T-cell (primary cell): Measurements from ENCODE around the gene DBH. TPM values are rescaled to one million over a fixed set of nuclear protein-coding genes. Genes with fewer than 3 reads are reported as not detected.

Experiments used
- ATAC-seq, 4 experiments: fragments of 200-7000 bp in 3 of 4; fragments of 150-1000 bp in 1 of 4; cut with Tn5 transposase; replicated peaks in 1 of 4; 1 replicate in 3 of 4; 2 replicates in 1 of 4; pipeline ENCODE4 v1.10.0; 2021; ENCODE audit warnings: moderate library complexity in 3 of 4, mild to moderate bottlenecking in 2 of 4, moderate number of reproducible peaks in 1 of 4
- CTCF ChIA-PET, 2 donors: fragments of 300-600 bp; sonication (Branson Sonifier 250); formaldehyde crosslinking; loops; one replicate each; lab custom pipeline; 2022; ENCODE audit warnings: antibody characterized with exemption in 2 of 2; lab: Charles Lee
- POLR2A ChIA-PET, 2 donors: fragments of 300-600 bp; sonication (Branson Sonifier 250); formaldehyde crosslinking; loops; one replicate each; lab custom pipeline; 2022; ENCODE audit warnings: antibody characterized with exemption in 2 of 2; lab: Charles Lee
- DNase-seq, 35 experiments: peaks; one replicate each; pipeline versions ENCODE4 v3.0.0 to v3.0.0-alpha.2; 2013 to 2023
- H3K27ac ChIP-seq: one replicate; pipeline ENCODE4 v1.5.1; 2013; ENCODE audit warnings: low read length
- H3K27me3 ChIP-seq, 2 experiments: replicated peaks in 1 of 2; 1 replicate in 1 of 2; 2 replicates in 1 of 2; pipeline versions ENCODE4 v1.6.1 to v1.7.0; 2013; ENCODE audit warnings: low read length in 1 of 2, mixed read lengths in 1 of 2; ENCODE audit not compliant: control insufficient read depth in 2 of 2, insufficient read depth in 2 of 2; ENCODE audit errors: extremely low read depth in 1 of 2
- H3K36me3 ChIP-seq, 2 donors: 1 replicate in 1 of 2; 2 replicates in 1 of 2; pipeline versions ENCODE4 v1.6.1 to v1.7.0; 2013; ENCODE audit warnings: low read length in 1 of 2; ENCODE audit not compliant: control insufficient read depth in 2 of 2, insufficient read depth in 1 of 2; ENCODE audit errors: extremely low read depth in 1 of 2
- H3K4me1 ChIP-seq, 2 experiments: 1 replicate in 1 of 2; 2 replicates in 1 of 2; pipeline versions ENCODE4 v1.6.1 to v1.7.0; 2013; ENCODE audit warnings: low read length in 2 of 2, mixed read lengths in 1 of 2; ENCODE audit not compliant: insufficient read depth in 2 of 2, control insufficient read depth in 1 of 2; ENCODE audit errors: extremely low read depth in 1 of 2
- H3K4me3 ChIP-seq, 2 donors: 1 replicate in 1 of 2; 2 replicates in 1 of 2; pipeline versions ENCODE4 v1.5.1 to v1.7.0; 2013; ENCODE audit warnings: mild to moderate bottlenecking in 2 of 2, low read length in 1 of 2, moderate library complexity in 1 of 2; ENCODE audit not compliant: control insufficient read depth in 1 of 2; ENCODE audit errors: extremely low read depth in 1 of 2
- H3K9me3 ChIP-seq: 2 replicates; pipeline ENCODE4 v1.7.0; 2013
- H3K27ac Mint-ChIP-seq, 2 donors: one replicate each; pipeline ENCODE4 v1.8.0; 2020 to 2021; ENCODE audit warnings: mild to moderate bottlenecking in 2 of 2, mixed read lengths in 2 of 2
- H3K27me3 Mint-ChIP-seq, 2 donors: one replicate each; pipeline ENCODE4 v1.8.0; 2021 to 2022; ENCODE audit warnings: mixed read lengths in 2 of 2
- H3K36me3 Mint-ChIP-seq: one replicate; pipeline ENCODE4 v1.8.0; 2021; ENCODE audit warnings: mixed read lengths
- H3K4me1 Mint-ChIP-seq, 3 donors: one replicate each; pipeline ENCODE4 v1.8.0; 2020 to 2022; ENCODE audit warnings: mixed read lengths in 3 of 3, mild to moderate bottlenecking in 1 of 3
- H3K4me3 Mint-ChIP-seq, 3 donors: one replicate each; pipeline ENCODE4 v1.8.0; 2020 to 2022; ENCODE audit warnings: mild to moderate bottlenecking in 3 of 3, mixed read lengths in 3 of 3, moderate library complexity in 3 of 3
- H3K9me3 Mint-ChIP-seq, 3 donors: one replicate each; pipeline ENCODE4 v1.8.0; 2020 to 2022; ENCODE audit warnings: mixed read lengths in 3 of 3
- WGBS: methylation state at CpG from one replicate; pipeline ENCODE4 v1.1.5; 2013; ENCODE audit warnings: missing lambda C conversion rate; ENCODE audit not compliant: insufficient coverage; 5-methylcytosine and 5-hydroxymethylcytosine counted together
- total RNA-seq, 35 experiments: library from RNA in 6 of 35; stranded (reverse) in 6 of 35; fragments of 120-200 nt in 1 of 35; gene quantifications; one replicate each; pipeline versions ENCODE4 v1.2.1 to v1.2.4 and lab custom pipeline; 2013 to 2026

The DBH gene
- total RNA-seq, 5 donors from 2014 or later (not counting 1 experiment from before 2014, with no cell fraction given), result 0.26 to 0.82 (median 0.32) TPM

DNA sequence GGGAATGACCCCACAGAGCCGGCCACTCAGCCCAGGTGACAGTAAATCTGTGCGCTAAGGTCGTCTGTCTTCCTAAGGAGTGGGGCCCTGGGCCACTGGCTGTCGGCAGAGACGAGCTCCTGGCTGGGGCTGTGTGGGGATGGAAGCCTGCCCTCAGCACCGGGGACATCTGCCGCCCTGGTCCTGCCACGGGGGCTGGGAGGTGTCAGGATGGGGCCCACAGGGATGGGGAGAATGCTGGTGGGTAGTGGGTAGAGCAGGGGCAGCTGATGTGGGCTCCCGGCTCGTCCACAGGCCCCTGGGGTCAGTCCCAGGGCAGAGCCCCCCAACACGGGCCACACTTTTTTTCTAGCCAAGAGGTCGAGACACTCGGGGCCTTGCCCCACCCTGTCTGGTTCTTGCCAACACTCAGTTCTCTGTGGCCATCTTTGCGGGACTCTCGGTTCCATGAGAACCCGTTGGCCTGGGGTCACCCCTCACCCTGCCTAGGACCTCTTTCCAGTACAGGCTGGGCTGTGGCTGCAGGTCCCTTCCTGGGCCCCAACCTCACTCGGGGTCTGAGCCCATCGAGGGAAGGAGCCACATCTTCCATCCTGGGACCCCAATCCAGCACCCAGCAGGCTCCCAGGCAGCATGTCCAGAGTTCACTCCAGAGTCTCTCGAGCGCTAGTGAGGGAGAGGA is 45.0 kb downstream of the DBH start:
- Mint-ChIP-seq H3K9me3 (no peaks in the 10 kb centered on the region), H3K27me3 (no peaks in the 10 kb centered on the region), H3K36me3 (no peaks in the 10 kb centered on the region), H3K4me1 (peaks cover 52 to 74% (median 64%) of the 10 kb centered on the region in 3 donors), H3K4me3 (no peak overlapping the region), H3K27ac (peak overlapping the region; percentile 6 to 52)
- ChIA-PET POLR2A (no interaction called here), CTCF (no interaction called here)
- Histone ChIP-seq H3K36me3 (peaks cover 3 to 9% of the 10 kb centered on the region in 2 donors), H3K4me1 (peaks cover 54 to 96% of the 10 kb centered on the region in 2 experiments), H3K27me3 (no peaks in the 10 kb centered on the region), H3K9me3 (no peaks in the 10 kb centered on the region), H3K4me3 (no peak overlapping the region), H3K27ac (no peak overlapping the region)
- WGBS, result 90% methylated on average over 18 of the region's 20 CpGs
- ATAC-seq (no peak), DNase-seq (no peak)

DNA sequence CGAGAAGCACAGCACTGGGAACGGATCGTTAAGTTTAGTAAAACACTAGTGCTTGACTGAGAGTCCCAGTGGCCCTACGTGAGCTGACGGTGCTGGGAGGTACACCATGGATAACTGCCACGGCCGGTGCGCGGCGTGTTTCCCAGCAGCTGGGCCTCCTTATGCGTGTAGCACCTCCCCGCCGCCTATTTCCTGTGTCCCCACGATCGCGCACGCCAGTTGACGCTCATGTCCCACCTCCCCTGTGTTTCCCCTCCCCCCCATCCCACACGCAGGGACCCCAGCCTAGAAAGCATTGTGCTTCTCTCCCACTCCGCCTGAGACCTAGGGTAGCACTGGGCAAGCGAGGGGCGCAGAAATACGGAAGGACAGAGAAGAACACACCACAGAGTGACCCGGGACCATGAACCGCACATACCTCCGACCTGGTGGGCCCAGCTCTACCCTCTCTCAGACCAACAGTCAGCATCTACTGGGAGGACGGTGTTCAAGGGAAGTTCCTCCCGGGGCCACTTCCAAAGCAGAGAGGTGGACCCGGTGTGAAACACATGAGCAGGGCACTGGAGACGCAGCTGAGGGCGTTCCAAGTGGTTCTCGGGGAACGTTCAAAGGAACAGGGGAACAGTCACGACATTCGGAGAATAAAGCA is 45.6 kb downstream of the DBH start:
- H3K9me3 Mint-ChIP-seq, result no peaks in the 10 kb centered on the region
- Histone ChIP-seq H3K4me1 (peaks cover 48 to 95% of the 10 kb centered on the region in 2 experiments), H3K4me3 (no peak overlapping the region), H3K27me3 (no peaks in the 10 kb centered on the region), H3K27ac (no peak overlapping the region), H3K36me3 (peaks cover 3 to 9% of the 10 kb centered on the region in 2 donors), H3K9me3 (no peaks in the 10 kb centered on the region)
- WGBS, result 93% methylated on average over 23 of the region's 35 CpGs
- H3K27me3 Mint-ChIP-seq, result no peaks in the 10 kb centered on the region
- ChIA-PET CTCF (no interaction called here), POLR2A (no interaction called here)
- peak overlapping the region in 1 of 3 donors; percentile 55 for H3K4me3 Mint-ChIP-seq
- H3K36me3 Mint-ChIP-seq, result no peaks in the 10 kb centered on the region
- ATAC-seq, result no peak
- DNase-seq, result no peak
- peak overlapping the region; percentile 79 to 81 for H3K27ac Mint-ChIP-seq
- peaks cover 51 to 73% (median 57%) of the 10 kb centered on the region in 3 donors for H3K4me1 Mint-ChIP-seq

DNA sequence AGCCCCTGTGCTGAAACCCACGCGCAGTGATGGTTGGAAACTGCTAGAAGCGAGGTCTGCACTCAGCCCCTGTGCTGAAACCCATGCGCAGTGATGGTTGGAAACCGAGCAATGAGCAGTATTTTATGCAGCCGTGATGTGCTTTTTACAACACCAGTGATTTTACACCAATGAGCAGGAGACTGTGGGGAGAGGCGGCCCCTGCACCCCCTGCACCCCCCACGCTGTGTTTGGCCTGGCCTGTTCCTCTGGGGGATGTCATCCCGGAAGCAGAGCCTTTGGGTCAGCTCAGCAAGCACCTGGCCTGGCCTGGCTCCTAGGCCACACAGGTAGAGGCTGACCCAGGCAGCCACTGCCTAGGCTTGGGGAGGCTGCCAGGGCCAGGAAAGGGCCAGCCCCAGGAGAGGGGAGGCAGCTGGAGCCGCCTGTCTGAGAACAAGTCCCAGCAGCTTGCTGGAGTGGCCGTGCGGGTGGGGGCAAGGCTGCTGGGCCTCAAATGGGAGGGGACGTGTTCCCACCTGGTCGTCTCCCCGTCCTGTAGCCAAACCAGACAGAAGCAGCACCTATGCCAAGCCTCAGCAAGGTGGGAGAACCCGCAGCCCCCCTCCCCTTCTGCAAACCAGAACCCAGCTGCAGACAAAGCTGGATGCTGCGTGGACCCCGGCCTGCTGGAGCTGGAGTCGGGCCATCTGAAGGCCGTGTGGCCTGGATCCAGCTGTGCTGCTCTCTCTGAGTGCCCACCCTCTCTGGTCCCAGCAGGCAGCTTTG is 46.8 kb downstream of the DBH start:
- Histone ChIP-seq H3K36me3 (peaks cover 3 to 9% of the 10 kb centered on the region in 2 donors), H3K9me3 (no peaks in the 10 kb centered on the region), H3K4me3 (peak overlapping the region; percentile 25 to 33), H3K27me3 (no peaks in the 10 kb centered on the region), H3K27ac (peak overlapping the region; percentile 93), H3K4me1 (peaks cover 41 to 84% of the 10 kb centered on the region in 2 experiments)
- Mint-ChIP-seq H3K9me3 (no peaks in the 10 kb centered on the region), H3K27me3 (no peaks in the 10 kb centered on the region), H3K27ac (peak overlapping the region; percentile 100), H3K4me3 (peak overlapping the region; percentile 69 to 84 (median 69)), H3K4me1 (peaks cover 40 to 62% (median 47%) of the 10 kb centered on the region in 3 donors), H3K36me3 (no peaks in the 10 kb centered on the region)
- peak in 3 of 4 experiments; percentile 8 to 9 (median 8) for ATAC-seq
- ChIA-PET CTCF (interaction anchor here in 1 of 2 donors (1.0 to 1.5 kb wide), 5 partner anchors 18 to 44 kb away, joined by 3 to 7 read pairs (median 3); no protein-coding TSS in a partner anchor), POLR2A (interaction anchor here (0.6 to 1.6 kb wide), 3 partner anchors 18 to 20 kb away, joined by 3 to 8 read pairs (median 3); no protein-coding TSS in a partner anchor)
- DNase-seq, result peak in 6 of 35 experiments; percentile 14 to 53 (median 19)
- 42% methylated on average over 19 of the region's 20 CpGs for WGBS

DNA sequence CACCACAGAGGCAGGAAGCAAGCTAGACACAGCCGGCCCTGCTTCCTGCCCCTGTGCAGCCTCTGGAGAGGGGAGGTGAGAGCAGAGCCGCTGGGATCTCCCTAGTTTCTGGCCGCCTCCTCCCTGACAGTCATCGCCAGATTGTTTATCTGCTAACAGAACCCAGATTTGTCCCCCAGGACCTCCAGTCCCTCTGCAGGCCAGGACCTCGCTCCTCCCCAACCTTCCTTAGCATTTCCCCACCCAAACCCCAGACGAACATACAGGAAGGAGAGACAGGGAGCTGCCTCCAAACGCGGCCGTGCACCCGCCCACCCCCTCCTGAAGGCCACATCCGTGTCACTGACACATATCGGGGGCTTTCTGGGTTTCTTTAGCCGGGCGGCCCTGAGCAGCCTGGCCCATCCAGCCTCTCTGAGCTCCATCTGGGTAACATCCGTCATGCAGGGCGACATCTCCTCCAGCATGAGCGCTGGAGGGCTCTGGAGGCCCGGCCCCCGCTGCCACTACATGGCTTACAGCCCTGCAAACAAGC is 47.5 kb downstream of the DBH start:
- H3K9me3 Mint-ChIP-seq, result no peaks in the 10 kb centered on the region
- Histone ChIP-seq H3K27me3 (no peaks in the 10 kb centered on the region), H3K9me3 (no peaks in the 10 kb centered on the region), H3K27ac (peak overlapping the region; percentile 93), H3K4me3 (peak overlapping the region; percentile 25 to 33), H3K4me1 (peaks cover 34 to 77% of the 10 kb centered on the region in 2 experiments), H3K36me3 (peaks cover 3 to 7% of the 10 kb centered on the region in 2 donors)
- peaks cover 36 to 56% (median 41%) of the 10 kb centered on the region in 3 donors for H3K4me1 Mint-ChIP-seq
- no peaks in the 10 kb centered on the region for H3K27me3 Mint-ChIP-seq
- ATAC-seq, result peak; percentile 83 to 87 (median 86)
- ChIA-PET POLR2A (interaction anchor here (0.6 to 1.6 kb wide), 4 partner anchors 17 to 19 kb away, joined by 3 to 8 read pairs (median 3); no protein-coding TSS in a partner anchor), CTCF (interaction anchor here in 1 of 2 donors (1.0 to 1.5 kb wide), 5 partner anchors 18 to 43 kb away, joined by 3 to 7 read pairs (median 3); no protein-coding TSS in a partner anchor)
- H3K4me3 Mint-ChIP-seq, result peak overlapping the region; percentile 69 to 84 (median 69)
- peak; percentile 51 to 91 (median 77) for DNase-seq
- 16% methylated on average over 19 of the region's 19 CpGs for WGBS
- H3K36me3 Mint-ChIP-seq, result no peaks in the 10 kb centered on the region
- peak overlapping the region; percentile 100 for H3K27ac Mint-ChIP-seq

- Histone ChIP-seq H3K9me3 (no peaks in the 10 kb centered on the region), H3K27ac (peak overlapping the region; percentile 93), H3K4me1 (peaks cover 34 to 71% of the 10 kb centered on the region in 2 experiments), H3K27me3 (no peaks in the 10 kb centered on the region), H3K4me3 (peak overlapping the region; percentile 3 to 33), H3K36me3 (peaks cover under 1 to 3% of the 10 kb centered on the region in 2 donors)
- Mint-ChIP-seq H3K4me1 (peaks cover 30 to 50% (median 36%) of the 10 kb centered on the region in 3 donors), H3K9me3 (no peaks in the 10 kb centered on the region), H3K27ac (peak overlapping the region; percentile 100), H3K4me3 (peak overlapping the region; percentile 69 to 84 (median 69)), H3K27me3 (no peaks in the 10 kb centered on the region), H3K36me3 (no peaks in the 10 kb centered on the region)
- ATAC-seq (peak; percentile 17 to 37 (median 23)), DNase-seq (peak in 16 of 35 experiments; percentile 12 to 66 (median 44))
- WGBS, result 61% methylated on average over 22 of the region's 26 CpGs
- ChIA-PET POLR2A (interaction anchor here (0.7 to 1.6 kb wide), 3 partner anchors 17 to 18 kb away, joined by 3 to 8 read pairs (median 3); no protein-coding TSS in a partner anchor), CTCF (interaction anchor here in 1 of 2 donors (1.0 to 1.5 kb wide), 4 partner anchors 17 to 28 kb away, joined by 3 to 7 read pairs (median 5); no protein-coding TSS in a partner anchor)
Measured at GRCh38 chr9:133684121-133684935, 48.2 kb downstream of the DBH start.
